T-helper 2 cell treated with Interferon-gamma antibody and Interleukin-4, amounts not matched to agents 5 μg/mL and 100 μg/mL, for 36 hours (primary cell): ENCODE measurements around the gene DMAC2L.
A peak's percentile ranks its signal among the peaks of the same experiment; 100 is the strongest.
"Not testable (repeated sequence)": the region's sequence is repeated elsewhere in the genome, so short reads cannot be mapped to it uniquely, and the experiment has no call there.

Experiments used
- DNase-seq: peaks from one replicate; pipeline ENCODE4 v3.0.0; 2021; ENCODE audit warnings: low spot score
- H3K27ac Mint-ChIP-seq: one replicate; pipeline ENCODE4 v1.8.0; 2021; ENCODE audit warnings: mild to moderate bottlenecking, mixed read lengths
- H3K27me3 Mint-ChIP-seq: one replicate; pipeline ENCODE4 v1.8.0; 2021; ENCODE audit warnings: low read depth, mixed read lengths
- H3K36me3 Mint-ChIP-seq: one replicate; pipeline ENCODE4 v1.8.0; 2021; ENCODE audit warnings: low read depth, mixed read lengths
- H3K4me1 Mint-ChIP-seq: one replicate; pipeline ENCODE4 v1.8.0; 2021; ENCODE audit warnings: low read depth, mixed read lengths
- H3K4me3 Mint-ChIP-seq: one replicate; pipeline ENCODE4 v1.8.0; 2022; ENCODE audit warnings: mild to moderate bottlenecking, moderate library complexity, mixed read lengths
- H3K9me3 Mint-ChIP-seq: one replicate; pipeline ENCODE4 v1.8.0; 2021; ENCODE audit warnings: mixed read lengths

The DMAC2L gene

GRCh38 chr14:50354527-50354926, 42.4 kb downstream of the DMAC2L start:
- DNase-seq = no peak
- Mint-ChIP-seq H3K27me3 (no peaks in the 10 kb centered on the region), H3K36me3 (peaks cover 25% of the 10 kb centered on the region), H3K9me3 (no peaks in the 10 kb centered on the region), H3K4me3 (no peak overlapping the region), H3K27ac (no peak overlapping the region), H3K4me1 (no peaks in the 10 kb centered on the region)

DNA sequence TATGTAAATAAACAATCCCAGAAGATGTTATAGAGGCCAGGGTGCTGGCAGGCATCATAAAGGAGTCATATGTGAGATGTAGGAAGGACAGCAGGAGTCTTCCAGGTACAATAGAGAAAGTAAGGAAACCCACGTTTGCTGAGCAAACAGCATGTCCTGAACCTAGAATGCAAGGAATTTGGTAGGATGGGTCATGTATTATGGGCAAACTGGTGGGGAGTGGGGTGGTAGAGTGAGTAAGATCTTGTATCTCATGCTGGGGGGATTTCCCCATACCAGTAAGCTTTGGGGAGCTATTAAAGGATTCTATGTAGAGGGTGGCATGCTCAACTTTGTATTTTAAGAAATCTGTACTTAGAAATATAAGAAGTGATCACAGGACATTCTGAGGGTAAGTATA, 43.6 kb downstream of the DMAC2L start:
- no peak overlapping the region for H3K27ac Mint-ChIP-seq
- peaks cover 25% of the 10 kb centered on the region for H3K36me3 Mint-ChIP-seq
- H3K4me3 Mint-ChIP-seq = no peak overlapping the region
- no peak for DNase-seq
- no peaks in the 10 kb centered on the region for H3K9me3 Mint-ChIP-seq
- H3K4me1 Mint-ChIP-seq = peaks cover 2% of the 10 kb centered on the region
- H3K27me3 Mint-ChIP-seq = no peaks in the 10 kb centered on the region

- H3K36me3 Mint-ChIP-seq = peaks cover 27% of the 10 kb centered on the region
- H3K27ac Mint-ChIP-seq, H3K9me3 Mint-ChIP-seq, H3K4me3 Mint-ChIP-seq, H3K27me3 Mint-ChIP-seq, DNase-seq, H3K4me1 Mint-ChIP-seq: not testable (repeated sequence)
These were observed 44.2 kb downstream of the DMAC2L start for GRCh38 chr14:50356283-50356682.

GRCh38 chr14:50357124-50357523, 45.0 kb downstream of the DMAC2L start:
- no peak overlapping the region for H3K27ac Mint-ChIP-seq
- DNase-seq = no peak
- no peaks in the 10 kb centered on the region for H3K27me3 Mint-ChIP-seq
- peaks cover 27% of the 10 kb centered on the region for H3K36me3 Mint-ChIP-seq
- no peaks in the 10 kb centered on the region for H3K9me3 Mint-ChIP-seq
- no peak overlapping the region for H3K4me3 Mint-ChIP-seq
- H3K4me1 Mint-ChIP-seq = peaks cover 2% of the 10 kb centered on the region

DNA sequence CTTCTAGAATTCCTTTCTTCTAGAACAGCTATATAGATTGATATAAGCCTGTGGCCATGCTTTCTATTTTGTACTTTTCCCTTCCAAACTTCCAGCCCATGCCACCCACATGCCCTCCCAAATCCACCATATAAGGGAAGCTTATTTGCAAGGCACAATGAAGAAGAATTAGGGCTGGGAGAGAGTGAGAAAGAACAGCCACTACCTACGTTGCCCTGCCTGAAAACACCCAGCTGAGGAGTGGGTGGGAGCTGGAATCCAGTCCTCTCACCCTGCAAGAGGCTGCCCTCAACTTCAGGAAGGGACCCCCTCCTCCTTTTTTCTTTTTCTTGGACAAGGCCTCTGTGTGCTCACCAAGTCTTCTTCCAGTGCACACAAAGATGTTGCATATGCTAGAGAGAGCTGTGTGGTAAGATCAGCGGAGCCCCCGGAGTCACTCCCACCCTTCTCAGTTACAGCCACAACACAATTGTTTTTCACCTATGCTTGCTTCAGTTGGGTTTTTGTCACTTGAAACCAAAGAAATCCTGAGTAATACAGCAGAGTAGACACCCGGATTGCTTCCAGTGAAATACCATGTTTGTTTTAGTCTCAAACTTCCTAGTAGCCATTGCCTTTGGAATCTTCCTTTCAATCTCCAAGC, 45.8 kb downstream of the DMAC2L start:
- H3K4me3 Mint-ChIP-seq = no peak overlapping the region
- H3K9me3 Mint-ChIP-seq = peaks cover 4% of the 10 kb centered on the region
- peaks cover 6% of the 10 kb centered on the region for H3K4me1 Mint-ChIP-seq
- no peak overlapping the region for H3K27ac Mint-ChIP-seq
- no peak for DNase-seq
- no peaks in the 10 kb centered on the region for H3K27me3 Mint-ChIP-seq
- H3K36me3 Mint-ChIP-seq = peaks cover 34% of the 10 kb centered on the region

- Mint-ChIP-seq H3K36me3 (peaks cover 35% of the 10 kb centered on the region), H3K27me3 (no peaks in the 10 kb centered on the region), H3K4me3 (no peak overlapping the region), H3K27ac (no peak overlapping the region), H3K4me1 (peaks cover 15% of the 10 kb centered on the region), H3K9me3 (peaks cover 4% of the 10 kb centered on the region)
- no peak for DNase-seq
These were observed 47.5 kb downstream of the DMAC2L start for GRCh38 chr14:50359631-50360030.

DNA sequence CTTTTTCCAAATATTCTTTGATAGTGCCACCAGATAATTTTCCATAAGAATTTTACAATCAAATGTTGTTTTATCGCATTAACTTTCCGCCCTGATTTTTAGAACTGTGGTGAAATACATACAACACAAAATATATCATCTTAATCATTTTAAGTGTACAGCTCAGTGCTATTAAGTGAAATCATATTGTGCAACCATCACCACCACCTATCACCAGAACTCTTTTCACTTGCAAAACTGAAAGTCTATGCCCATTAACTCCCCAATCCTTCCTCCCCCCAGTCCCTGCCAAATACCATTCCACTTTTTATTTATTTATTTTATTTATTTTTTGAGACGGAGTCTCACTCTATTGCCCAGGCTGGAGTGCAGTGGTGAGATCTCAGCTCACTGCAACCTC, 48.0 kb downstream of the DMAC2L start:
- Mint-ChIP-seq H3K9me3 (peaks cover 4% of the 10 kb centered on the region), H3K4me3 (no peak overlapping the region), H3K36me3 (peaks cover 35% of the 10 kb centered on the region)

GRCh38 chr14:50360851-50361250, 48.7 kb downstream of the DMAC2L start:
- H3K27me3 Mint-ChIP-seq = no peaks in the 10 kb centered on the region
- no peak overlapping the region for H3K4me3 Mint-ChIP-seq
- H3K9me3 Mint-ChIP-seq = peaks cover 4% of the 10 kb centered on the region
- H3K27ac Mint-ChIP-seq = no peak overlapping the region
- peaks cover 30% of the 10 kb centered on the region for H3K36me3 Mint-ChIP-seq
- no peak for DNase-seq
- peaks cover 15% of the 10 kb centered on the region for H3K4me1 Mint-ChIP-seq

More for the DNA sequence above, 48.0 kb downstream of the DMAC2L start:
- Mint-ChIP-seq H3K4me1 (peaks cover 15% of the 10 kb centered on the region), H3K27me3 (no peaks in the 10 kb centered on the region), H3K27ac (no peak overlapping the region)
- no peak for DNase-seq

DNA sequence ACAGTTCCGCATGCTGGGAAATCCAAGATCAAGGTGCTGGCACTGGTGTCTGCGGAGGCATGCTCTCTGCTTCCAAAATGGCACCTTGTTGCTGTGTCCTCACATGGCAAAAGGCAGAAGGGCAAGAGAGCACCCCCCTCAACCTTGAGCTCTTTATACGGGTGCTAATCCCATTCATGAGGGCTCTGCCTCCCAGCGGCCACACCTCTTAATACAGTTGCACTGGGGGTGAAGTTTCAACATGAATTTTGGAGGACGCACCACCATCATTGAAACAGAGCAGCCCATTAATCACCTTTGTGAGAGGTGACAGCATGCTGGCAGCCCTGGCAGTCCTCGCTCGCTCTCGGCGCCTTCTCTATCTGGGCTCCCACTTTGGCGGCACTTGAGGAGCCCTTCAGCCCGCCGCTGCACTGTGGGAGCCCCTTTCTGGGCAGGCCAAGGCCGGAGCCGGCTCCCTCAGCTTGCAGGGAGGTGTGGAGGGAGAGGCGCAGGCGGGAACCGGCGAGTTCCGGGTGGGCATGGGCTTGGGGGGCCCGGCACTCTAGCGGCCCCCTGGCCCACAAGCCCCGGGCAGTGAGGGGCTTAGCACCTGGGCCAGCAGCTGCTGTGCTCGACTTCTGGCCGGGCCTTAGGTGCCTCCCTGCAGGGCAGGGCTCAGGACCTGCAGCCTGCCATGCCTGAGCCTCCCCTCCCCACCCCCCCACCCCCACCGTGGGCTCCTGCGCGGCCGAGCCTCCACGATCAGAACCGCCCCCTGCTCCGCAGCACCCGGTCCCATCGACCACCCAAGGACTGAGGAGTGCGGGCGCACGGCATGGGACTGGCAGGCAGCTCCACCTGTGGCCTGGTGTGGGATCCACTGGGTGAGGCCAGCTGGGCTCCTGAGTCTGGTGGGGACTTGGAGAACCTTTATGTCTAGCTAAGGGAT, 49.6 kb downstream of the DMAC2L start:
- not testable (repeated sequence) for H3K27ac Mint-ChIP-seq, H3K9me3 Mint-ChIP-seq, DNase-seq, H3K4me3 Mint-ChIP-seq, H3K27me3 Mint-ChIP-seq
- peaks cover 25% of the 10 kb centered on the region for H3K36me3 Mint-ChIP-seq
- peaks cover 19% of the 10 kb centered on the region for H3K4me1 Mint-ChIP-seq

DNA sequence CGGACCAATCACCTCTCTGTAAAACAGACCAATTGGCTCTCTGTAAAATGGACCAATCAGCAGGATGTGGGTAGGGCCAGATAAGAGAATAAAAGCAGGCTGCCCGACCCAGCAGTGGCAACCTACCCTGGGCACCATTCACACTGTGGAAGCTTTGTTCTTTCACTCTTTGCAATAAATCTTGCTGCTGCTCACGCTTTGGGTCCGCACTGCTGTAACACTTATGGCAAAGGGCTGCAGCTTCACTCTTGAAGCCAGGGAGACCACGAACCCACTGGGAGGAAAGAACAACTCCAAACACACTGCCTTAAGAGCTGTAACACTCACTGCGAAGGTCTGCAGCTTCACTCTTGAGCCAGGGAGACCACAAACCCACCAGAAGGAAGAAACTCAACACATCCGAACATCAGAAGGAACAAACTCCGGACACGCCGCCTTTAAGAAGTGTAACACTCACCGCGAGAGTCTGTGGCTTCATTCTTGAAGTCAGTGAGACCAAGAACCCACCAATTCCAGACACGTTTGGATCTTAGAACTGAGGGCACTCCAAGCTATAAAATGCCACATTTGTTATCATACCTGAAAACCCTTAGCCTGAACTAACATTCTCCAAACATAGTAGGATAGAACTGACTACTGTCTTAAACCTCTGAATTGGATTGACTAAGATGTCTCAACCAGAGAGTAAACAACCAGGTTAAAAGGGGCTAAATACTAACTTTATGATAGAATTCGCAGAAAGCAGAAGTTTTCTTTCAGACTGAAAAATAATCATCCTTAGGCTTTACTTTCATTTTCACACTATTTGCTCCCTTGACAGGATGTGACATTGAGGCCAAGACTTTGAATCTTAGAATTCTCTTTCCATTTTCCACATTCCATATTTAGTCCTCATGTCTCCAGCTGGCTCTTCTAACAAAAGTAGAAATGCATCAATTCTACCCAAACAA, 50.9 kb downstream of the DMAC2L start:
- peaks cover 4% of the 10 kb centered on the region for H3K9me3 Mint-ChIP-seq
- H3K27ac Mint-ChIP-seq = peak overlapping the region; percentile 94
- DNase-seq = peak; percentile 24
- H3K27me3 Mint-ChIP-seq = no peaks in the 10 kb centered on the region
- peaks cover 12% of the 10 kb centered on the region for H3K36me3 Mint-ChIP-seq
- peaks cover 19% of the 10 kb centered on the region for H3K4me1 Mint-ChIP-seq
- peak overlapping the region; percentile 82 for H3K4me3 Mint-ChIP-seq

DNA sequence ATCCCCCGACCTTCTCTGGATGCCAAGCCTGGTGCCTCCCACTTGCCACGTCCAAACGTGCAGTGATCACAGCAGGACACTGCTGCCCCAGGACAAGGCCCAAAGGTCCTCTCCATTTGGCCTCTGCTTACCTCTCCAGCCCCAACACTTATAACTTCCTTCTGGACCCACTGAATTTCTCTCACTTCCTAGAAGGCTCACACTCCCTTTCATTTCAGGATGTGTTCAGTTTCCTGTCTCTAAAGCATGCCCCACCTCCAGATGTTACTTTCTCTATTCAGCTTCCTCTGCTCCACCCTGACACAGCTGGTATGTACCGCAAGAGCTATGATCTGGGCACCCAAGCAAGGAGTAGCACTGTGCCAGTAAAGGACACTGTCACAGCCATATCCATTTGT, 51.6 kb downstream of the DMAC2L start:
- peaks cover 4% of the 10 kb centered on the region for H3K9me3 Mint-ChIP-seq
- no peaks in the 10 kb centered on the region for H3K27me3 Mint-ChIP-seq
- peak overlapping the region; percentile 82 for H3K4me3 Mint-ChIP-seq
- peaks cover 9% of the 10 kb centered on the region for H3K36me3 Mint-ChIP-seq
- H3K4me1 Mint-ChIP-seq = peaks cover 19% of the 10 kb centered on the region
- peak overlapping the region; percentile 94 for H3K27ac Mint-ChIP-seq
- DNase-seq = peak; percentile 49

DNA sequence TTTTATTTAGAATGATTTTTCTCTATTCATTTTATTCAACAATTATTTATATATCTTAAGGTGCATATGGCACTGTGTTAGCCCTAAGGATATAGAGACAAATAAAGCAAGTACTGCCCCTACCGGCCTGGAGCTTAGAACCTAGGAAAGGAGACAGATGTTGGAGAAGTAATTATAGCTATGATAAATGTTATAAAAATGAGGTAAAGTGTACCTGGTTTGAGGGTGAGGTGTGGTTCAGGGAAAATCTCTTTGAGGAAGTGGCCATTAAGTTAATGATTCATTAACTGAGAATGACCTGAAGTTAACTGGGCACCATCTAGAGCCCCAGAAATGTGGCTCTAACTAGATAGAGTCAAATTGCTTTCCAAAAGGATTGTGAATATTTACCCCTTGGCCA, 52.7 kb downstream of the DMAC2L start:
- H3K9me3 Mint-ChIP-seq = peaks cover 4% of the 10 kb centered on the region
- H3K36me3 Mint-ChIP-seq = peaks cover 9% of the 10 kb centered on the region
- DNase-seq = no peak
- H3K4me3 Mint-ChIP-seq = no peak overlapping the region
- no peak overlapping the region for H3K27ac Mint-ChIP-seq
- H3K27me3 Mint-ChIP-seq = no peaks in the 10 kb centered on the region
- peaks cover 19% of the 10 kb centered on the region for H3K4me1 Mint-ChIP-seq

DNA sequence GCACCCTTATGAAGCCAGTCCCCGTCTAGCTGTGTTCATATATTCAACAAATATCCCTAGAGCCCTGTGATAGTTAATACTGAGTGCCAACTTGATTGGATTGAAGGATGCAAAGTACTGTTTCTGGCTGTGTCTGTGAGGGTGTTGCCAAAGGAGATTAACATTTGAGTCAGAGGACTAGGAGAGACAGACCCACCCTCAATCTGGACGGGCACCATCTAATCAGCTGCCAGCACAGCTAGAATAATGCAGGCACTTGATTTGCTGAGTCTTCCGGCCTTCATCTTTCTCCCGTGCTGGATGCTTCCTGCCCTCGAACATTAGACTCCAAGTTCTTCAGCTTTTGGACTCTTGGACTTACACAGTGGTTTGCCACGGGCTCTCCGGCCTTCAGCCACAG, 53.4 kb downstream of the DMAC2L start:
- not testable (repeated sequence) for H3K4me3 Mint-ChIP-seq, H3K9me3 Mint-ChIP-seq, H3K27me3 Mint-ChIP-seq, H3K36me3 Mint-ChIP-seq, DNase-seq, H3K27ac Mint-ChIP-seq
- peaks cover 18% of the 10 kb centered on the region for H3K4me1 Mint-ChIP-seq
